Skeletal muscle satellite cell (primary cell): Measurements from ENCODE around the gene SLC25A22.

Source experiments
- H3K27me3 ChIP-seq: 2 replicates; pipeline ENCODE4 v1.7.0; 2013; ENCODE audit warnings: low read length; ENCODE audit not compliant: control insufficient read depth, insufficient read depth
- H3K36me3 ChIP-seq: 2 replicates; pipeline ENCODE4 v1.7.0; 2013; ENCODE audit warnings: mild to moderate bottlenecking, control low read depth, low read length; ENCODE audit not compliant: insufficient read depth
- H3K4me1 ChIP-seq: 2 replicates; pipeline ENCODE4 v1.7.0; 2013; ENCODE audit warnings: low read length; ENCODE audit not compliant: control insufficient read depth, insufficient read depth
- H3K4me2 ChIP-seq: 2 replicates; pipeline ENCODE4 v1.7.0; 2013; ENCODE audit warnings: mild to moderate bottlenecking, low read length
- H3K4me3 ChIP-seq: 2 replicates; pipeline ENCODE4 v1.7.0; 2013; ENCODE audit warnings: low read length
- H3K9ac ChIP-seq: 2 replicates; pipeline ENCODE4 v1.7.0; 2013; ENCODE audit warnings: mild to moderate bottlenecking, low read depth, low read length, moderate library complexity
- H3K9me3 ChIP-seq: replicated peaks from 2 replicates; pipeline ENCODE4 v1.7.0; 2013; ENCODE audit warnings: mild to moderate bottlenecking, control low read depth, low read length

The SLC25A22 gene

DNA sequence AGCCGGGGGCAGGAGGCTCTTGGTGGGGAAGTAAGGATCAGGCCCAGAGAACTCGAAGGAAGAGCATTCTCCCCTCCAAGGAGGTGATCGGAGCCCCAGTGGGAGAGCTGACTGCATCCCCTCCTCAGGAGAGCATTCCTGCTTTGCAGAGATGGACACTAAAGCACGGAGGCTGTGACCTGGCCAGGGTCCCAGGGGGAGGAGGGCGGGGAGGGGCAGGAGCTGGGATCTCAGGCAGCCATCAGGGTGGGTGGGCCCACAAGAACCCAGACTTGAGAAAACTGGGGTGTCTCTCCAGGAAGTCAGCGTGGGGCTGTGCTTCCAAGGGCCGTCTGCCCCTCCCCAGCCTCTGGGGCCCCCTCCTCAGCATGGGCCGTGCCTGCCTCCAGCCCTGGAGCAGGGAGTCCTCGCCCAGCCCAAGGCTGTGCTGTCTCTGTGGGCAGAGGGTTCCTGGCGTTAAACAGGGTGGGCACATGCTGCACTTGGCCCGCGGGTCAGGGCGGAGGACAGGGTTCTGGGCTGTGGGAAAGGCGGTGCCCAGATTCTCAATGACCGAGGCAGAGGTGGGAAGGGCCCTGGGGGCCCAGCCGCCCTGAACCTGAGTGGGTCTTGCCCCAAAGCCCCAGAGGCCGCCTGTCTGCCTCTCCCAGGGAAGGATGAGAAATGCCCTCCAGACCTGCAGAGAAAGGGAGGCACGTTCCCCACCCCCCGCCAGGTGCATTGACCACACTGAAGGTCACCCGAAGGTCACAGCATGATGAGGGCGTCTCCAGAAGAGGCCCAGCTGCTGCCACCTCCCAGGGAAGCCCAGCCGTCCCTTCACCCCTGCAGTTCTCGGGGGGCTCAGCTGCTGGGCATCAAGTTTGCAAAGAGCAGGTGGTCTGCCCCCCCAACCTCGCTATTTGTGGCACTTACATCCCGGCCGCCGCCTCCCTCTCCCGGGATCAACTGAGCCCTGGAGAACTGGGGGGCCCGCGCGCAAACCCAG, 8.8 kb downstream of the SLC25A22 start:
- Histone ChIP-seq H3K9me3 (no peaks in the 10 kb centered on the region), H3K4me1 (peaks cover 13% of the 10 kb centered on the region), H3K27me3 (no peaks in the 10 kb centered on the region), H3K9ac (no peak overlapping the region), H3K36me3 (peaks cover 7% of the 10 kb centered on the region), H3K4me2 (peak overlapping the region; percentile 29), H3K4me3 (peak overlapping the region; percentile 42)

DNA sequence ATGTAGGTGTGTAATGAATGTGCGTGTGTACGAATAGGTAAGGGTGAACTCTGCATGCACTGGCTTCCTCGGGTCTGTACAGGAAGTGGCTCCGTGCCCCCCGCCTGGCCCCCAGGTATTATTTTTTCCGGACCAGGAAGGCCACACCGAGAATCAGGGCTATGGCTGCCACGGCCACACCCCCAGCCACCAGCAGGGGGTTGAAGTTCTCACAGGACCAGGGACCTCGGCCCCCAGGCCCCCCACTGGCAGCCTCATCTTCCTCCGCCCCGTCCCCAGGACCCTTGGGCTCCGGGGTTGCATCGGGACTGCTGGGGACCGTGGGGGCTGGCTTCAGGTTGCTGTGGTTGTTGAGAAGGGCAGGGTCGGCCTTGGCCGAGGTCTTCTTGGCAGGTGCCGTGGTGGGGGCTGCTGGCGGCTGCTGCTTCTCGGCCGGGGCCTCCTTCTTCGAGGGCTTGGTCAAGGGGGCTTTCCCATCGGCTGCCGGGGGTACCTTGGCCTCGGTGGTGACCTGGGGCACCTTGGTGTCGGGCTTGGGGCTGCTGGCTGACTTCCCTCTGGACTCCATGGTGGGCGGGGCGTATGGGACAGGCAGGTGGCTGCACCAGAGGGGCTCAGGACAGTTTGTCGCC, 10.0 kb downstream of the SLC25A22 start:
- Histone ChIP-seq H3K4me2 (no peak overlapping the region), H3K36me3 (peaks cover 4% of the 10 kb centered on the region), H3K4me3 (no peak overlapping the region), H3K27me3 (no peaks in the 10 kb centered on the region), H3K9me3 (no peaks in the 10 kb centered on the region), H3K9ac (no peak overlapping the region), H3K4me1 (peaks cover 18% of the 10 kb centered on the region)

DNA sequence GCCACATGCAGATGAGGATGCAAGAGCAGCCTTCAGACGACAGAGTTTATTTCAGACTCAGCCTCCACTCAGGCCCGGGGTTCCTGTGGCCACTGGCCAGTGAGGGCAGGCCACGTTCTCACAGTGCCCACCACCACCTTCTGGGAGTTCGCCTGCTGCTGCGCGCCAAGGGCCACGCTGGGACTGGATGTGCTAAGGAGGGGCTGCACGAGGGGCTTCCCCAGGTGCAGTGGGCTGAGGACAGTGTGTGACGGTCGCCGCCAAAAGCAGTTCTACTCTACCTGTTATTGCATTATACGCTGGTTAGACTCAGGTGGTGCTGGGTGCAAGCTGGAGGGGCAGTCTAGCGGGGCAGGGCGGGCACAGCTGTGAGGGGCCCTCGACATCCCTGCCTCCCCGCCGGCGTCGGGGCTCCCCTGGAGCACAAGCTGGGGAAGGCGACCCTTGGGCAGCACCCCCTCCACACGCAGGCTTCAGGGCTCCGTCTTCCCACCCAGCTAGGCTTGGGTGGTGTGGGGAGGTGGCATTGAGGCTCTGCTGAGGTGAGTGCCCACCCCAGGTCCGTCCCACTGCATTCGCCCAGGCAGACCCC, 10.9 kb downstream of the SLC25A22 start:
- peaks cover 24% of the 10 kb centered on the region for H3K4me1 ChIP-seq

DNA sequence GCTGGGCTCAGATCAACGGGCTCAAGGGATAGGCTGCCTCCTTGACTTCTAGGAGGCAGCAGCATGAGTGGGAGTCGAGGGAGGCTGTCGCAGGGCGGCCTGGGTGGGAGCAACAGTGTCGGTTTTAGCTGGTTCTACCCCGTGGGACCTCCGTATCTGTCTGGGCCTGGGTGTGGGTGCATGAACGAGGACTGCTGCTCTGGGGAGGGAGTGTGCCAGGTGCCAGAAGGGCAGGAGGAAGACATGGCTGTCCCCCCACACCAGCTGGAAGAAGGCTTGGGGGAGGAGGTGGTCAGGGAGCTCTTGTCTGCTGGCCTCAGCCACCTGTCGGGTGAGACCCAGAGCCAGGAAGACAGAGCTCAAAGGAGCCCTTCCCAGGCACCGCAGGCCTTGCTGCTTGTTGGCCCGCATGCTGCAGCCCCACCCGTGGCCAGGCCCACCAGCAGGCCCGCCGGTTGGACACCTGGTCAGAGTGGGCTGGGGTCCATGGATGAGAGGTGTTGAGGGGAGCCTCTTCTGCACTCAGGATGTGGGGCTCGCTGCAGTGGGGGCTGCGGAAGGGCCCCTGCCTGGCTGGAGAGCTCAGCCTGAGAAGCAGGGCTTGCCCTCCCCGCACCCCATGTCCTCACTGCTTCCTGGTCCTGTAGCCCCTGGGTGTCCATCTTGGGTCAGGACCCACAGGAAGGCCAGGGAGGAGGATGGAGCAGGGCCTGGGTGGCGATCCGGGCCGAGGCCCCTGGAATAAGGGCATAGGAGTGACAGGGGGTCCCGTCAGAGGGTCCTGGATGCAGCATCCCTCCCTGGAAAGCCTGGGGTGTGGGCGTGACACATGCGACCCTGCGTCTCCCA, 11.6 kb downstream of the SLC25A22 start:
- no peaks in the 10 kb centered on the region for H3K27me3 ChIP-seq
- H3K9me3 ChIP-seq: no peaks in the 10 kb centered on the region
- H3K4me2 ChIP-seq: no peak overlapping the region
- no peak overlapping the region for H3K9ac ChIP-seq
- peaks cover 24% of the 10 kb centered on the region for H3K4me1 ChIP-seq
- H3K4me3 ChIP-seq: no peak overlapping the region
- H3K36me3 ChIP-seq: no peaks in the 10 kb centered on the region

More for the DNA sequence above, 10.9 kb downstream of the SLC25A22 start:
- Histone ChIP-seq H3K36me3 (no peaks in the 10 kb centered on the region), H3K9me3 (no peaks in the 10 kb centered on the region), H3K4me2 (no peak overlapping the region), H3K4me3 (no peak overlapping the region), H3K9ac (no peak overlapping the region), H3K27me3 (no peaks in the 10 kb centered on the region)

DNA sequence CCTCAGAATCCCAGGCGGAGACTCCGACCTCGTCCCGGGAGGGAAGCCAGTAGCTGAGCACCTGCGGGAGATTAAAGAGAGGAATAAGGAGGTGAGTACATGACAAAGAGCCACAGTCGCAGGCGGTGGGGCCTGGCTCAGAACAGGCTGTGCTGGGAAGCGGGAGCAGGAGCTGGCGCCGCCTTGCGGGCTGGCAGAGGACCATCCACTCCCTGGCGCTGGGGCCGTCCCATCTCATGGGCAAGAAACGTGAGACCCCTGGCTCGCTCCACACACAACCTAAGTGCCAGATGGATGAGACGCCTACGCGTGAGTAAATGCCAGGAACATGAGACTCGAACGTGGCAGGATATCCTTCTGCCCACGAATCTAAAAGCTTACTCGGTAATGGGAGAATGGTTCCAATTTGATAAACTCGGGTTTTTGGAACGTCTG, 14.5 kb downstream of the SLC25A22 start:
- peaks cover 17% of the 10 kb centered on the region for H3K4me1 ChIP-seq
- peak overlapping the region; percentile 46 for H3K9ac ChIP-seq
- no peaks in the 10 kb centered on the region for H3K27me3 ChIP-seq
- no peaks in the 10 kb centered on the region for H3K9me3 ChIP-seq
- H3K4me2 ChIP-seq: peak overlapping the region; percentile 66
- H3K4me3 ChIP-seq: no peak overlapping the region
- peaks cover 7% of the 10 kb centered on the region for H3K36me3 ChIP-seq

DNA sequence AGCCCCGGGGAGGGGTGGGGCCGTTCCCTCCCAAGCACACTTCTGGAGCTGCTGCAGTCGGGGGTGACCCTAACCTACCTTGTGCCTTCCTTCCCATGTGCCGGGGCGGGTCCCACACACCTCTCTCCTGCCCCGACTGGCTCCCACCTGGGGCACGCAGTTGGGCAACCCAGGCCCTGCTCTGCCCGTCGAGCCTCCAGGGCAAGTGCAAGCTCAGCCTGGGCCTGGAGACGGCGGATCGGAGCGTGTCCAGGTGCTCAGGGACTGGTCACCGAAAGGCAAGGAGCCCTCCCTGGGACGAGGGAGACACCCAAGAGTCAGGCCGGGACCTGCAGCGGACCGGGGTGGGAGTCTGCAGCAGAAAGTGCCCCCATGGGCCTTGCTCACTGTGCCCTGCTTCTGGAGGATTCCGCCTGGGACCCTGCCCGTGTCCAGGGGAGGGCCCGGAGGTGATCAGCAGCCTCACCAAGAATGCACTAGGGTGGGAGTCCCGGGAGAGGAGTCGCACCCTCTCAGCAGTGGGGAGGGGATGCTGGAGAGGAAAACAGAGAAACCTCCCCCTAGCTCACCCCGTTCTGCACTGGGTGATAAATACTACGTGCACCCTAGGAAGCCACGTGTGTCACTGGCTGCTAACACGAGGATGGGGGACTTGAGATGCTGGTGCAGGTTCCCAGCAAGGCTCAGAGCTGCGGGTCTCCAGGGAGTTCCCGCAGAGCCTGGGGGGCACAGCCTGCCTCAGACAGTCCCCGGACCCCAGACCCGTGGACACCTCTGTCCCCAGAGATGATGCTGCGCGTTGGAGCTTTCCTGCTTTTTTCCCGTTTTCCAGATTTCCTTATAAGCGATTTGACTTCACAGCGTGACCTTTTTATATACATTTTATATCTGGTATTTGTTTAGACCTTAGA, 15.6 kb downstream of the SLC25A22 start:
- Histone ChIP-seq H3K9ac (peak overlapping the region; percentile 38), H3K4me1 (peaks cover 24% of the 10 kb centered on the region), H3K27me3 (no peaks in the 10 kb centered on the region), H3K36me3 (peaks cover 7% of the 10 kb centered on the region), H3K4me3 (no peak overlapping the region), H3K9me3 (no peaks in the 10 kb centered on the region), H3K4me2 (peak overlapping the region; percentile 66)

DNA sequence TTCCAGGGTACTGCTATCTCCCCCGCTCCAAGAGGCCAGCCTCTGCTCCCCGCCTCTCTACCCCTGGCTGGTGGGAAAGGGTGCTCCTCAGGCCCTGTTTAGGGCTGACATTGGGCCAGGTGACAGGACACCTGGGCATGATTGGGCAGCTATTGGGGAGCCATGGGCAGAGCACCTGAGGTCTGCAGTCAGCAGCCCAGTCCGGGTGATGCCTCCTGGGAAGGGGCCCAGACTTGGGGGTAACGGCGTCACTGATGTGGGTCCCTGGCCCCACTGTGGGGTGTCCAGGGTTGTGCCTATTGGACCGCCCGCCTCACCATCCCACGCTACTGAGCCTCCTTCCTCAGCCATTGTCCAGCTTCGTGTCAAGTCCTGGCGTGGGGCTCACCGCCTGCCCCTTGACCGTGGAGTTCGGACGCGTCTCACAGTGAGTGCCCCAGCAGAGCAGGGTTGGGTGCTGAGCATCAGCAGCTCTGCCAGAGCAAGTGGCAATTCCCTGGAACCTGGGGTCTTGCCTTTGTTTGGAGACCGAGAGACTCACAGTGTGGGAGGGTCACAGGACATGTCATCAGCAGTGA, 18.0 kb downstream of the SLC25A22 start:
- no peaks in the 10 kb centered on the region for H3K9me3 ChIP-seq

DNA sequence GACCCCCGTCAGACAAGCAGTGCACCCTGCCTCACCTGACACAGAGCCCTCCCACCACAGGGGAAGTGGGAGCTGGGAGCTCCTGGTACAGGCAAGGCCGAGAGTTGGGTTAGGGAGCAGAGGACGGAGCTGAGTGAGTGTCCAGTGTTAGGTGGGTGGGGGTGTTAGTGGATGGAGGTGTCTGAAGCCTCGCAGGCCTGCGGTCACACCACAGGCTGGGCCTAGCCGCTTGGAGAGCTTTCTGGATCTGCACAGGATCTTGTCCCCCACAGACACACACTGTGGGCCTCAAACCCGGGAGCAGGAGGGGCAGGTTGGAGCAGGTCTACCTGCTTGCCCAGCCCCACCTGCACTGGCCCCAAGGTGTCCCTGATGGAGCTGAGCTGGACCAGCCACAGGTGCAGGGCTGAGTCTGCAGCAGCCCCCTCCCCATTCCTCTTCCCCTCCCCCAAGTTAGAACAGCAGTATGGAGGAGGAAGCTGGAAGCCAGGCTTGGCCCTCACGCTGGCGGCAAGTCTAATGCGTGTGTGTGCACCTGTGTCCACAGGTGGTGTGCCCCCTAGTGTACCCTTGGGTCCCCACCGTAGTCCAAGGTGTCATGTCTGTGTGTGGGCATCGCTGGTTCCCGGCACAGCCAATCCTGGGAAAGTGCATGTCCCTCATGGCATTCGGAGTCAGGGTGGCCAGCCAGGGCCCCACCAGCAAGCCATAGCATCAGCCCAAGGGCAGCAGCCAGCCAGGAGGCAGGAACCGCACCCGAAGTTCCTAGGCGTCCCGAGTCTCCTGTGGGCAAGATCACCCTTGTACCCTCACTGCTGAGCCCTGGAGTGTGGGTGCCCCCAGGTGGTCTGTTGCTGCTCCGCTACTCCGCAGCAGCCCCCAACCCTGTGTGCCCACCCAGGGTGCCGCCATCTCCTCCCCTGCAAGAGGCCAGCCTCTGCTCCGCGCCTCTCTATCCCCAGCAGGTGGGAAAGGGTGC, 18.8 kb downstream of the SLC25A22 start:
- Histone ChIP-seq H3K9me3 (no peaks in the 10 kb centered on the region), H3K4me3 (no peak overlapping the region), H3K4me1 (peaks cover 40% of the 10 kb centered on the region), H3K36me3 (peaks cover 10% of the 10 kb centered on the region), H3K4me2 (no peak overlapping the region), H3K27me3 (no peaks in the 10 kb centered on the region), H3K9ac (no peak overlapping the region)

More for the DNA sequence above, 18.0 kb downstream of the SLC25A22 start:
- Histone ChIP-seq H3K4me2 (peak overlapping the region; percentile 13), H3K27me3 (no peaks in the 10 kb centered on the region), H3K4me1 (peaks cover 37% of the 10 kb centered on the region), H3K36me3 (peaks cover 7% of the 10 kb centered on the region), H3K9ac (no peak overlapping the region), H3K4me3 (no peak overlapping the region)
